PFSK-1 (cell line): ENCODE measurements around the gene SEMA3F.
A peak's percentile ranks its signal among the peaks of the same experiment; 100 is the strongest.

ENCODE experiments used
- FOXP2 ChIP-seq: optimal IDR thresholded peaks from 2 replicates; pipeline ENCODE3; 2011; ENCODE audit warnings: borderline replicate concordance, control low read depth, inconsistent platforms; ENCODE audit not compliant: insufficient read depth; ENCODE audit errors: extremely low read length, extremely low read depth
- POLR2AphosphoS5 ChIP-seq: IDR thresholded peaks from 2 replicates; pipeline ENCODE4 v1.6.1; 2012; ENCODE audit warnings: low read depth, mild to moderate bottlenecking, control low read depth, low read length, moderate library complexity
- REST ChIP-seq, 2 experiments: IDR thresholded peaks; 2 replicates each; pipeline versions ENCODE4 v1.6.1 to v1.8.0; 2011 to 2012; ENCODE audit warnings: low read depth in 2 of 2, low read length in 2 of 2, control low read depth in 1 of 2, inconsistent platforms in 1 of 2, mild to moderate bottlenecking in 1 of 2, moderate library complexity in 1 of 2; ENCODE audit not compliant: insufficient read depth in 1 of 2
- SIN3A ChIP-seq: IDR thresholded peaks from 2 replicates; pipeline ENCODE4 v1.6.1; 2012; ENCODE audit warnings: mild to moderate bottlenecking, low read length, moderate library complexity, borderline replicate concordance; ENCODE audit not compliant: insufficient read depth
- TAF1 ChIP-seq: IDR thresholded peaks from 2 replicates; pipeline ENCODE4 v1.6.1; 2012; ENCODE audit warnings: low read length, control low read depth, borderline replicate concordance; ENCODE audit not compliant: insufficient read depth

Gene SEMA3F

GRCh38 chr3:50126287-50127211, 28.6 kb upstream of the SEMA3F start:
- TF ChIP-seq REST (IDR thresholded peaks at IDR 0.05; ENCODE audit: insufficient read depth in 1 of 2, low read depth in 2 of 2, low read length in 2 of 2) = no peak
- TF ChIP-seq FOXP2 = no peak
- no peak for TF ChIP-seq TAF1
- no peak for TF ChIP-seq POLR2AphosphoS5
- no peak for TF ChIP-seq SIN3A

- TF ChIP-seq FOXP2 = no peak
Measured at GRCh38 chr3:50127251-50127691, 27.9 kb upstream of the SEMA3F start.

- TF ChIP-seq REST (IDR thresholded peaks at IDR 0.05; ENCODE audit: insufficient read depth in 1 of 2, low read depth in 2 of 2, low read length in 2 of 2) (no peak), FOXP2 (no peak), POLR2AphosphoS5 (no peak), SIN3A (no peak), TAF1 (no peak)
Measured at GRCh38 chr3:50128001-50128400, 27.1 kb upstream of the SEMA3F start.

- TF ChIP-seq TAF1 (no peak), SIN3A (no peak), REST (IDR thresholded peaks at IDR 0.05; ENCODE audit: insufficient read depth in 1 of 2, low read depth in 2 of 2, low read length in 2 of 2) (peak; percentile 16 to 80; a peak in 2 of 4 replicates)
Measured at GRCh38 chr3:50130436-50130835, 24.7 kb upstream of the SEMA3F start.

- TF ChIP-seq FOXP2 (no peak), REST (IDR thresholded peaks at IDR 0.05; ENCODE audit: insufficient read depth in 1 of 2, low read depth in 2 of 2, low read length in 2 of 2) (no peak), POLR2AphosphoS5 (no peak), TAF1 (no peak), SIN3A (no peak)
Measured at GRCh38 chr3:50132421-50133282, 22.5 kb upstream of the SEMA3F start.
